MM.1S (cell line): ENCODE measurements around the gene LAMA3.

Experiments
- DNase-seq: peaks from one replicate; pipeline ENCODE4 v3.0.0-alpha.2; 2015
- H2AFZ ChIP-seq: fragments of 300-600 bp; sonication (generic); 2 replicates; pipeline ENCODE4 v1.6.0; 2016; ENCODE audit warnings: antibody characterized with exemption, low read length
- H3F3A ChIP-seq: fragments of 300-600 bp; sonication (generic); 2 replicates; pipeline ENCODE4 v1.6.1; 2016; ENCODE audit warnings: mild to moderate bottlenecking, antibody characterized with exemption, low read length, moderate library complexity, mixed read lengths; ENCODE audit not compliant: insufficient read depth
- H3K27ac ChIP-seq: fragments of 300-600 bp; sonication (generic); 2 replicates; pipeline ENCODE4 v1.5.1; 2016; ENCODE audit warnings: mild to moderate bottlenecking, low read length
- H3K27me3 ChIP-seq: fragments of 300-600 bp; sonication (generic); replicated peaks from 2 replicates; pipeline ENCODE4 v1.6.0; 2016; ENCODE audit warnings: low read length; ENCODE audit not compliant: insufficient read depth
- H3K36me3 ChIP-seq: fragments of 300-600 bp; sonication (generic); replicated peaks from 2 replicates; pipeline ENCODE4 v1.6.1; 2016; ENCODE audit warnings: mild to moderate bottlenecking, low read length, mixed read lengths; ENCODE audit not compliant: insufficient read depth
- H3K4me1 ChIP-seq: fragments of 300-600 bp; sonication (generic); 2 replicates; pipeline ENCODE4 v1.6.1; 2016; ENCODE audit warnings: low read length, mixed read lengths
- H3K4me2 ChIP-seq: fragments of 300-600 bp; sonication (generic); 2 replicates; pipeline ENCODE4 v1.6.0; 2016; ENCODE audit warnings: low read depth, low read length
- H3K4me3 ChIP-seq: fragments of 300-600 bp; sonication (generic); 2 replicates; pipeline ENCODE4 v1.5.1; 2016; ENCODE audit warnings: low read length, mixed read lengths
- H3K79me2 ChIP-seq: fragments of 300-600 bp; sonication (generic); 2 replicates; pipeline ENCODE4 v1.6.1; 2016; ENCODE audit warnings: mixed run types, low read length, mixed read lengths
- H3K9ac ChIP-seq: fragments of 300-600 bp; sonication (generic); 2 replicates; pipeline ENCODE4 v1.6.1; 2016; ENCODE audit warnings: low read length, mixed read lengths
- H3K9me2 ChIP-seq: fragments of 300-600 bp; sonication (generic); replicated peaks from 2 replicates; pipeline ENCODE4 v1.6.1; 2016; ENCODE audit warnings: mild to moderate bottlenecking, low read length, mixed read lengths; ENCODE audit not compliant: insufficient read depth
- H3K9me3 ChIP-seq: fragments of 300-600 bp; sonication (generic); replicated peaks from 2 replicates; pipeline ENCODE4 v1.6.1; 2016; ENCODE audit warnings: mild to moderate bottlenecking, low read length, mixed read lengths; ENCODE audit not compliant: insufficient read depth
- H4K20me1 ChIP-seq: fragments of 300-600 bp; sonication (generic); 2 replicates; pipeline ENCODE4 v1.6.1; 2016; ENCODE audit warnings: mild to moderate bottlenecking, low read length, moderate library complexity, mixed read lengths; ENCODE audit not compliant: insufficient read depth
- CTCF ChIP-seq: fragments of 300-600 bp; sonication (generic); IDR thresholded peaks from 2 replicates; pipeline ENCODE4 v1.5.1; 2016; ENCODE audit warnings: antibody characterized with exemption, low read length, mixed read lengths
- EZH2 ChIP-seq: fragments of 300-600 bp; sonication (generic); optimal IDR thresholded peaks from 2 replicates; pipeline ENCODE3; 2017; ENCODE audit warnings: low read depth, mild to moderate bottlenecking, antibody characterized with exemption, low read length, mixed read lengths
- EZH2phosphoT487 ChIP-seq: fragments of 300-600 bp; sonication (generic); IDR thresholded peaks from 2 replicates; pipeline ENCODE4 v1.6.1; 2018; ENCODE audit warnings: antibody characterized with exemption, low read length

LAMA3 gene

GRCh38 chr18:23825496-23825895 lies 136.2 kb downstream of the LAMA3 start:
- no peaks in the 10 kb centered on the region for H3K9me3 ChIP-seq
- no peaks in the 10 kb centered on the region for H3K27me3 ChIP-seq
- no peak overlapping the region for H3K27ac ChIP-seq
- no peak for DNase-seq
- H3K36me3 ChIP-seq, result no peaks in the 10 kb centered on the region
- H4K20me1 ChIP-seq, result no peaks in the 10 kb centered on the region
- H3K9ac ChIP-seq, result no peak overlapping the region
- no peaks in the 10 kb centered on the region for H3K9me2 ChIP-seq
- no peaks in the 10 kb centered on the region for H3K79me2 ChIP-seq
- H3K4me2 ChIP-seq, result no peak overlapping the region
- no peaks in the 10 kb centered on the region for H3F3A ChIP-seq
- no peaks in the 10 kb centered on the region for H3K4me1 ChIP-seq
- TF ChIP-seq CTCF (no peak), EZH2 (no peak), EZH2phosphoT487 (no peak)
- H2AFZ ChIP-seq, result no peak overlapping the region
- no peak overlapping the region for H3K4me3 ChIP-seq

- Histone ChIP-seq H3K79me2 (no peaks in the 10 kb centered on the region), H3K9me3 (no peaks in the 10 kb centered on the region), H3K9ac (no peak overlapping the region), H3K36me3 (no peaks in the 10 kb centered on the region), H3K27me3 (no peaks in the 10 kb centered on the region), H3K9me2 (no peaks in the 10 kb centered on the region), H2AFZ (no peak overlapping the region), H4K20me1 (no peaks in the 10 kb centered on the region), H3K4me3 (no peak overlapping the region), H3F3A (no peaks in the 10 kb centered on the region), H3K27ac (no peak overlapping the region), H3K4me1 (no peaks in the 10 kb centered on the region), H3K4me2 (no peak overlapping the region)
- TF ChIP-seq EZH2, result no peak
- TF ChIP-seq EZH2phosphoT487, result no peak
- TF ChIP-seq CTCF, result no peak
- DNase-seq, result no peak
These were observed 136.7 kb downstream of the LAMA3 start for GRCh38 chr18:23825978-23826405.

- H4K20me1 ChIP-seq, result no peaks in the 10 kb centered on the region
- no peak for DNase-seq
- no peaks in the 10 kb centered on the region for H3K9me2 ChIP-seq
- no peaks in the 10 kb centered on the region for H3K79me2 ChIP-seq
- H3K4me2 ChIP-seq, result no peak overlapping the region
- no peaks in the 10 kb centered on the region for H3K27me3 ChIP-seq
- no peak overlapping the region for H3K9ac ChIP-seq
- no peaks in the 10 kb centered on the region for H3K4me1 ChIP-seq
- TF ChIP-seq EZH2phosphoT487, result no peak
- no peak for TF ChIP-seq EZH2
- no peak for TF ChIP-seq CTCF
- no peaks in the 10 kb centered on the region for H3K36me3 ChIP-seq
- H2AFZ ChIP-seq, result no peak overlapping the region
- H3K9me3 ChIP-seq, result no peaks in the 10 kb centered on the region
- no peaks in the 10 kb centered on the region for H3F3A ChIP-seq
- no peak overlapping the region for H3K4me3 ChIP-seq
- no peak overlapping the region for H3K27ac ChIP-seq
These were observed 137.8 kb downstream of the LAMA3 start for GRCh38 chr18:23826850-23827620.
